NCI-H748 treated with DMSO at 0.1 percent for 48 hours (cell line): ENCODE results near the gene STEAP4.

Source experiments
- DNase-seq: peaks from one replicate; lab custom pipeline; 2025; lab: John Stamatoyannopoulos, UW

The STEAP4 gene

DNA sequence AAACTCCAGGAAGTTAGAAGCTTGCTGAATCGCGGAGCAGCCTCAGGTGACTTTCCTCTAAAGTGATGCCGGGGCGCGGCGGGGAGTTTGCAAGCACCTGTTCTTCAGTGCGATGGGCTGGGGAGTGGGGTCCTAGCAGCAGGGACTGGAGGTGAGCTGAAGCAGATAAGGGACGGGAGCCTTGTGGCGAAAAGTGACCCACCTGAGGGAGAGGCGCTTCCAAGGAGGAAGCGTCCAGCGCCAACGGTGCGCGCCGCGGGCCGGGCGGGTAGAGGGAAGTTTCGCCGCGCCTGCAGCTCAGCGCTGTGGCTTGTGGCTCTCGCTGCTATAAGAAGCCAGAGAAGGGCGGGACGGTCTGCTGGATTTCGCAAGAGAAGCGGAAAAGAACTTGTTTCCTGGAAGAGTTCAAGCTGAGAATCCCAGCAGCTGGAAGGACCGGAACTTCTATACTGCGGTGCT, at the start of gene STEAP4:
Gene STEAP4, minus strand, starts transcription at position 305 of the 459 bp plus-strand sequence. CDS start 22,625 bp downstream, outside the sequence.
- DNase-seq = no peak

DNA sequence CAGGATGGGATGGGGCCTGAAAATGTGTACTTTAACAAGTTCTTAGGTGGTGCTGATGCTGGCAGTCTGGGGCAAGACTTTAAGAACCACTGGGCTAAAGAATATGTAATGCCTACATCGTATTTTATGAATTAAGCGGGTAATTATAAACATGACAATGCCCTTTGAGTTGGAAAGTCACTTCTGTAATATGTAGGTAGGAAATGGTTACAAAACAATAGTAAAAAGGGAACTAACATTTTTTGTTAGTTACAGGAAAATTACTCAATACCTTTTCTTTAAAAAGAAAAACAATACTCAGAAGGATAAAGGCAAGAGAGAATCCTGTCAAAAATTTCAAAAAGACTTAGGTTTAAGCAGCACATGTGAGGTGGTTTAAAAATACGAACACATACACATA, 48.3 kb upstream of the STEAP4 start:
- DNase-seq = no peak

DNA sequence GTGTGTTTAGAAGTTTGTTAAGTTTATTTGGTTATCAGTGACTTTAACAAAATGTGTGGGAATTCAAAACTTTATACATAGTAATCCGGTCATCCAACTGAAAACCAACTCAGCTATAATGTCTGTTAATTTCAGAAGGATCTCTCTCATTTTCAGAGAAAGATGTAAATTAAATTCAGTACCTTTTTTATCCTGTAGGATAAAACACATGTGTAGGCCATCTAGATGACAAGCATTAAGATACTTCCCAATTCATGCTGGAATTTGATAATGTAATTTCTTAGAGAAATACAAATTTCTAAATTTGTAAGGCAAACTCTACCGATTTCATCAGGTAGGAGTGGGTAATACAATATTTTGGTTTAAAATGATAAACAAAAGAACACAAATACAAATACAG, 43.4 kb upstream of the STEAP4 start:
- no peak for DNase-seq

DNA sequence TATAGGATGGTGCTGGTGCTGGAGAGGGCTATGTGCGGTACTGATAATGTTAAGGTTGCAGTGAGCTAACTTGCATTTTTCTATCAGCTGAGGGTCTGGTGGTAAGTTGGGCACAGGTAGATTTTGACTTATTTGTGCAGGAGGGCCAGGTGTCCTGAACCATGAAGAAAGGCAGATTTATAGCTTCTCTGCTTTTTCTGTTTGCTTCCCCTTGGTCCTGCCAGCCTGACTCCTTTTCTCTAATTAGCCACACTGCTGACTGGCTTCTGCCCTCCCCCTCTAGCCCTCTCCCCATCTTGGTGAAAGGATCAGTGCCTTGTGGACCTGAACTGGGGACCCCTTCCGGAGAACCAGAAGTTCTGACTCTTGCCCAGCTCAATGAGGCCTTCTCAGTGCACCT, 40.8 kb upstream of the STEAP4 start:
- DNase-seq = no peak

DNA sequence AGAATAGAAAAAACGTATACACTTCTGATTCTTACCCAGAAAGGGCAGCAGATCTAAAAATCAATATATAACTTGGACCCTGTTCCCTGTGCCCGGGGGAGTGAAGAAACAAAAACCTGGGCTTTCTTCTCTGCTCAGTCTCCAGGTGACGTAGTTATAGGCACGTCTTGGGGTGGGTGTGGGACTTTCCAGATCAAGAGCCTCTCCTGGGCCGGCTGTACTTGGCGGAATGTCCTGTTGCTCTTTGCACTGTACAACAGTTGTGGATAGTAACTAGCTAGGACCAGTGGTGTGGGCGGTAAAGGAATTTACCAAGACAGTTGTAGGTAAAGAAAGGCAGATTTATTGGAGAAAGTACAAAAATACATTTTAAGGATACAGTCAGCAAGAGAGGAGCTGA, 40.4 kb upstream of the STEAP4 start:
- no peak for DNase-seq

DNA sequence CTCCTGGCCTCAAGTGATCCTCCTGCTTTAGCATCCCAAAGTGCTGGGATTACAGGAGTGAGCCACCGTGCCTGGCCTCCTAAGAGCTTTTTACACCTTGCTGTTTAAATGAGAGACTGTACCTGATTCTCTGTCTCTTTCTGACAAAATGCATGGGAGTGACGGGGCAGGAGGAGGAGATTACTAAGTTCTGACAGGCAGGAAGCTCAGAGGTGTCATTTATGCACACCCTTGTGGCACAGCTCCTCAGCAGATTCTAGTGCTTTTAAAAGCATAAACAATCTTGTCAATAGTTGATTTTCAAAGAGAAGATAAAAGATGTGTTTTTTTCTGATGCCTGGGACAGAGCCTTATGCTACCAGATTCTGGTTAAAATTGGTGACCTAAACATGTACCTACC, 39.7 kb upstream of the STEAP4 start:
- no peak for DNase-seq

DNA sequence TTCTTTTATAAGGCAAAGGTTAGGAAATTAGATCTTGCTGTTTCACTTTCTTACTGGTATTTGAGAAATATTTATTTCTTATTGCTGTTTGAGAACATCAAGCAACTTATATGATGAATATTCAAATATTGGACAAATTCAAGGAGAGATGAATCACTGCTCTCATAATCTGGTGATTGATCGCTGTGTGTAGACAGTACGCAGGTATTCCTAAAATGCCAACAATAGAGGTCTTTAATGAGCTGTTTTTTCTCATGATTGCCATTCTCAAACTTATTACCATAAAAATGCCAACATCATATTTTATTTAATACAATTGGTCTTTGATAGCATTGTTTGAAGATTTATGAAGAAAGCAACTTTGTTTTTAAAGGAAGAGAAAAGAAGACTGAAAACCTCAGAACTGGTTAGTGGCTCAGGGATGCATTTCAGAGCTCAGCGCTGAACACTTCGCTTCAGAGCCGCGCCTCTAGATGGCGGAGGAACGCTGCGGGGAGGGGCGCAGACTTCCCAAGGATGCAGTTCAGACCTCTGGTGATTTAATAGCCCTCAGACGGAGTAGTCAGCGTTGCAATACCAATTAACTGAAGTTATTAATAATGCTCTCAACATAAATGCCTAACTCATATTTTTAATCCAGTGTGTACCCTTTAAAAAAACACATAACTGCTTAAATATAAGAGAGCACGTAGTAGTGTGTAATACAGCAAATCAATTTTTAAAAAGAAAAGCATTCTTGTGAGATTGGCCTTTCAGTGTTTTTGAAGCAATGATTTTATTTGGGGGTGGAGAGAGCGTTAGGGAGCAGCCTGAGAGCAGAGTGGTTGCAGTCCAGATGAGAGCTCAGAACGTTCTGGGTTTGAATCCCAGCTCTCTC, 38.5 kb upstream of the STEAP4 start:
- peak; percentile 40 for DNase-seq

DNA sequence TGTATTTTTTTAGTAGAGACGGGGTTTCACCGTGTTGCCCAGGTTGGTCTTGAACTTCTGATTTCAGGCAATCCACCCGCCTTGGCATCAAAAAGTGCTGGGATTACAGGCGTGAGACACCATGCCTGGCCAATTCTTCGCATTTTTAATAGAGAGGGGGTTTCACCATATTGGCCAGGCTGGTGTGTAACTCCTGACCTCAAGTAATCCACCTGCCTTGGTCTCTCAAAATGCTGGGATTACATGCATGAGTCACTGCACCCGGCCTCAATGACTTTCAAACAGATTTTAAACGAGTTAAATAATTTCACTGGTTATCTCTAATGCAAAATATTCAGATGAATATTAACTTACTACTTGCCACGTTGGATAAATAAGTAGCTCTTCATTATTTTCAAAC, 37.6 kb upstream of the STEAP4 start:
- no peak for DNase-seq

DNA sequence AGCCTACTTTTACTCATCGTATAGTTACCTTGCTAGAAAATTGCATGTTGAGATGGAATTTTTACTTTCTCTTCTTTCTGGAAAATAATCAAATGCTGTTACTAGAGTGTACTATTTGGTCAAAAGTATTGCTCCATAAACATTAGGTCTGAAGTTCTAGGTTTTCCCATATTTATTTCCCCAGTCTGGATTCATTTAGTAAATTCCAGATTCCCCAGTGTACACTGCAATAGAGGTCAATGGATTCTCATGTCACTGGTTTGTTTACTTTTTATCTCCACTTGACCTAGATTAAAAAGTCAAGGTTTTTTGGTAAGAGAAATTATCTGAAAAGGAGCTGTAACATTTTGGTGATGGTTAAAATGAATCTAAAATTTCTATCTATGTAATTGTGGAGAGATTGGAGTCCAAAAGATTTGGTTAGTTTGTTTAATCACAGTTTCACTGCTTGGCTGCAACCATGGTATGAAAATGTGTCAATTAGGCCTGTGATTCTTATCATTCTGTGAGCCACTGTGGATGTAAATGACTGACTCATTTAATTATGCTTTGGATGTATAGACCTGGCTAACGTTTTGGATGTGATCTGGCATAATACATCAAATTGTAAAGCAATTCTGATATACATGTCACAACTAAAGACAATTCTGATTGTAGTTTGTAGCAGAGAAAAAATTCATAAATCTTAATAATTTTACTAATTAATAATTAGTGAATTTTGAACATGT, 32.7 kb upstream of the STEAP4 start:
- no peak for DNase-seq

DNA sequence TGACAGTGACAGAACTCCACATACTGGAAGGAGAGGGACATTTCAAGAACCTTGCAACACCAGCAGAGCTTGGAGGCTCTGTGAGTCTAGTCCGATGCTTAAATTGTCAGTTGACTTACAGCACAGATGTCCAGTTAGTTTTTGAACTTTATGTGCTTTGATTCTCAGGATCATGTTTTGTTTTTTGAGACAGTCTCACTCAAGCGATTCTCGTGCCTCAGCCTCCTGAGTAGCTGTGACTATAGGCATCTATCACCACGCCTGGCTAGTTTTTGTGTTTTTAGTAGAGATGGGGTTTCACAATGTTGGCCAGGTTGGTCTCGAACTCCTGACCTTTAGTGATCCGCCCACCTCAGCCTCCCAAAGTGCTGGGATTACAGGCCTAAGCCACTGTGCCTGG, 31.8 kb upstream of the STEAP4 start:
- DNase-seq = no peak

DNA sequence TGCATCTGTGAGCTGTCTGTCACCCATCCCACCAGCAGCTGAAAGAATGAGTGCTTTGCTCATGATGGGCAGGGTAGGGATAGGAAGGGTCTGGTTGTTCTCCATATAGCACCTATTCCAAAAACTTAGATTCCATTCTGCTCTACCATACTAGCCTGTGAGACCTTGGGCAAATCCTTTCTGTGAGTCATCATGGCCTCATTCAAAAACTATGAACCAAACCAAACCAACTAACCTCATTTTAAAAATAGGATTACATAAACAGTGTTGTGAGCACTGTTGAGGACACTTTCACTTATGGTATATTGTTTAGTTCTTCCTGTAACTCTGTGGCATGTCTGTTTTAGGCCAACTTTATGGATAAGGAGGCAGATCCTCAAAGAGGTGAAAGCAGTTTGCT, 30.9 kb upstream of the STEAP4 start:
- DNase-seq = no peak

DNA sequence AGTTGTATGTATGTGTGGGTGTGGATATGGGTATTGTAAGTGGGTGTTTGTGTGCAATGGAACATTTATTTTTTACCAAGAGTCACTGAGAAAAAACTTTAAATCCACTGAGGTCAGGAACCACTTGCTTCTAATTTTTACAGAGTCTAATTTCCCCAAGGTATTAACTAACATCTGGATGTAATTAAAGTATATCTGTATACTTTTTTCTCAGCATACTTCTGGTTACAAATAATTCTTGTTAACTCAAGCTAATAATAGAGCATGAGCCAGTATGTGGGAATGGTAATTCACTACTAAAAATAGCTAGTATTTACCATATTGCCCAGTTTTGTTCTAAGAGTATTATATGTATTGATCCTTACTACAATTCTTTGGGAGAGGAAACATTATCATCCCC, 24.6 kb upstream of the STEAP4 start:
- DNase-seq = no peak

DNA sequence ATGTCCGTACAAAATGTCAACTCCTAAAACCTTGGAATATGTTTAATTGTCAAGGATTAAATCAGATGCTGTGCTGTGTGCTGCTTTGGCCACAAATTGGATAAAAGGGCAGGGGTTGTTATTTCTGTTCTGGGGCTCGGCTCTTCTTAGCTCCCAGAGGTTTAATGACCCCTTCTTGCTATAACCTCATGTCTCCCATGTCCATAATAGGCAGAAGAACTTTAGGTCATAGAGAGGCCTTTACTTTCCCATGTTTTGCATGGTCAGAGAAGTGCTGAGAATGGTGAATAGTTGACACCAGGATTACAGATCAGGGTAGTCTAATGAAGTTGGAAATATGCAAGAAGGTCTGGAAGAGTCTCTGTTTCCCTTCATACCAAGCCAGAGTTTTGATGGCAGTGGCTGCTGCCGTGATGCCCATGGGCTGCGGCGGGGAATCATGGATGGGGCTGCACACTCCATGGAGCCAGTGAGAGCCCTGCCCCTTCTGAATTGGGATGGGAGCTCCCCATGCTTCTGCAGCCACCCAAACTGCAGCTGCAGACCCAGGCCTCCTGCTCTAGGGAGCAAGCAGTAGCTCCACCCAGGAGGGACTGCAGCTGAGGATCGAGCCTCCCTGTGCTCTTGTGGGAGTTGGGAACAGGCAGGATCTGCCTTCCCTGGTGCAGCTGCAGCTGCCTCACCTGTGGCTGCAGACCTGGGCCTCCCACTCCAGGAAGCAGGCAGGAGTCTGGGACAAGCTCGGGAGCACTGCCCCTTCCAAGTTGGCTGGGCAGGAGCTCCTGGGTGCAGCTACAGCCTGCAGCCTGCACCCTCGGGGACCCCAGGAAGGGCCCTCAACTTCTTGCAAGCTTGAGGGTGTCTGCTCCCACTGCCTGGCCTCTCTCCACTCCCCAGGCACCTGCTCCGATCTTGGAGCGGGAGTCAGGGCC, 23.1 kb upstream of the STEAP4 start:
- no peak for DNase-seq

DNA sequence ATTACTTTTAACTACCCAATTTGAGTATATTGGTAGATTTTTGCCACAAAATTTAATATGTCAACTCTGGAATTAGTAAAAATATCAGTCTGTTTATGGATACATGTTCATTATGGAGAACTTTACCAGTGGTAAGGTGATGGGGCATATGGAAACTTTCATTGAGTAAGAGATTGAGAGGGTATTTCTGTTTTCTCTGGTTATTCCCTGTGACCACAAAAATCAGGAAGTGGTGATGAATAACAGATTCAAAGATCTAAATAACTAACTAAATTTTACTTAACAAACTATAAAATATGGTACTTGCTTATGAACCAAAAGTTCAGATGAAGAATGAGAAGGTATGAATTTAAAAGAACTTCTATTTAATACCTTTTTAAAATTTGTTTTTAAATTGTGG, 22.1 kb upstream of the STEAP4 start:
- no peak for DNase-seq

DNA sequence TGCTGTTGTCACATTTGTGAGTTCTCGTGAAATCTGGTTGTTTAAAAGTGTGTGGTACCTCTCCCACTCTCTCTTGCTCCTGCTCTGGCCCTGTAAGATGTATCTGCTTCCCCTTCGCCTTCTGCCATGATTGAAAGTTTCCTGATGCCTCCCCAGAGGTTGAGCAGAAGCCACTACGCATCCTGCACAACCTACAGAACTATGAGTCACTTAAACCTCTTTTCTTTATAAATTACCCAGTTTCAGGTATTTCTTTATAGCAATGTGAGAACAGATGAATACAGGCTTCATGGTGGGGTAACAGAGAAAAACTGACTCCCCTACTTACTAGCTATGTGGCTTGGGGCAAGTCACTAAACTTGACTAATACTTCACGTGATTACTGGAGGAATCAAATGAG, 18.0 kb upstream of the STEAP4 start:
- DNase-seq = no peak

DNA sequence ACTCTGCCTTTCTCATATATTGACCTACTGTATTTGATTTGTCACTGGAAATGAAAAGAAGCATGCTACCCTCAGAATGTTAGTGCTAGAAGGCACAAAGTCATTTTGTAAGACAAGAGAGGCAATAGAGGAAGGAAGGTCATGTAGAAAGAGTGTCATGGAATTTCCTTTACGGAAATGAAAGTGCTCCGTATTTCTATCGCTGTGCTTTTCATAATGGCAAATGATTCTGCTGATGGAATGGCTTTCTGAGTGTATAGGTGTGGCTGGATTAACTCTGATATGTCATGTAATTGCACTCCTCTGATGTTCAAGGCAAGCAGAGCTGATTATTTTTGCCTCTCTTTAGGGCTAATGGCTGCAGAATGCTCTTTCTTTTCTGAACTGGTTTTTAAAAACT, 15.5 kb upstream of the STEAP4 start:
- DNase-seq = no peak

DNA sequence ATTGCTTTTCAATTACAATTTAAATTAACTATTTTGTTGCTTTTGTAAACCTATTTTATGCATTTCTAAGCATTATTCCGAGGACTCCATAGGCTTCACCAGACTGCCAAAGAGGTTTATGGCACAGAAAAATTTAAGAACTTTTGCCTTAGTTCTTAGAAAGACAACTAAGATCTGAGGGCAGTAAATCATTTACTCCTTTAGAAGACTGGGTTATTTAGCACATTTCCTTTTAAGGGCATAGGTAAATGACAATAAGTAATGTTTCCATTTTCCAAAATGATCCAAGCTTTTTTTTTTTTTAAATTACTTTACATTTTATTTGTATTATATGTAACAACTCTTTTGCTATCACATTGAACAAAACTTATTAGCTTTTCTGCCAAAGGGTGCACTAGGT, 15.0 kb upstream of the STEAP4 start:
- DNase-seq = no peak

DNA sequence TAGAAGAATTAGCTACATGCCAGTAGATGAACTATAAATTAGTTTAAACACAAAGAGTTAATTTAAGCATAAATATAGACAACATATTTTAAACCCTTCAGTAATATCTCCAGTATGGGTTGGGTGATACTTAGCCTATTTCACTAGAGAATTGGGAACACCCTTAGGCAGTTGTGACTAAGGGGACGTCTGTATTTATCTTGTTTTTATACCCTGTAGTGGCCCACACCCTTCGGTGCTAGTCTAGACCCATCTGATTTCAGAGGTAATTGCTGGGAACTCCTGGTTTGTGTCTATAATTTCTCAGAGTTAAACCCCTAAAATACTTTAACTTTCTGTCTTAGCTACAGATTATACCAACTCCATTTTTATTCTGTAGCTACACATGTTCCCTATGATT, 11.5 kb upstream of the STEAP4 start:
- DNase-seq = no peak

DNA sequence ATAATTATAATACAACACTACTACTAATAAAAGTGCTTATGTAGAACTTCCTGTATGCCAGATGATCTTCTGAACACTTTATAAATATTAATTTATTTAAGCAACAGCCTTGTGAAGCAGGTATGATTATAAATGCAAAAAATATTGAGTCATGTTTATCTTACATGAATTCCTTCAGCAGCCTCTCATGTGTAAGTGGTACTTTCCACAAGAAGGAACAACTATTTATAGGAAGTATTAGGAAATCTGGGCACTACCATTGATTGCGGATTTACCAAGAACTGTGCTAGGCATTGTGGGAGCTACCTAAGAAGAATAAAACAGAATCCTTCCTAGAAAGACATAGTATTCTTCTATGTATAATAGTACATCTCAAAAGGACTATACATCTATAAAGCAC, 10.7 kb upstream of the STEAP4 start:
- no peak for DNase-seq

DNA sequence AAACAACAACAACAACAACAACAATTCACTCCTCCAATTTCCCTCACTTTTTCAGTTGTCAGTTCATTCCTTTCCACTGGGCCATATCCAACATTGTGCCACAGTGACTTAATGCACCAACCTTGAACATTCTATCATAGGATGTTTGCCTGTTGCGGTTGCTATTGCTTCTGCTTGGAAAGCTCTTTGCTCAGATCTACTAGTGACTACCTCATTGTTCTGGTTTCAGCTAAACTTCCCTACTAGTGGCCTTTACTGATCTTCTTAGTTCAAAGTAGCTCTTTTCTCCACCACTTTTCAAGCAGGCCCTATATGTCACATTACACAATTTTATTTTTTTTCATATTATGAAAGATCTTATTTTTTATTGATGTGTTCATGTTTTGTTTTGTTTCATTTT, 9.8 kb upstream of the STEAP4 start:
- no peak for DNase-seq

DNA sequence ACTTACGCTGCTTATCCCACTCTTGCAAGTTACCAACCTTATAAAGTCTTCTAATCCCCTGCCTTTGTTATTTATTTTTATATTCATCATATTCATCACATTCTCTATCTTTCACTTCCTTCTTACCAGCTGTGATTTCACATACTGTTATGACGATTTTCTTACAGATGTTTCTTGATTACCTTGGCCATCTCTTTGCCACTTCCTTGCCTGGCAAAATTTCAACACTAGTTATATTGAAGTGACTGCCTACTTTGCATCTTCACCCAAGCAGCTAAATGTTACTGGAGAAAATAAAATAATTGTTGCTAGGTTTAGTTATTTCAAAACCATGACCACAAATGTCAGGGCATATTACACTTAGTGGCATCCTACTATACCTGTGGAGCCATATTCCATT, 8.8 kb upstream of the STEAP4 start:
- DNase-seq = no peak

DNA sequence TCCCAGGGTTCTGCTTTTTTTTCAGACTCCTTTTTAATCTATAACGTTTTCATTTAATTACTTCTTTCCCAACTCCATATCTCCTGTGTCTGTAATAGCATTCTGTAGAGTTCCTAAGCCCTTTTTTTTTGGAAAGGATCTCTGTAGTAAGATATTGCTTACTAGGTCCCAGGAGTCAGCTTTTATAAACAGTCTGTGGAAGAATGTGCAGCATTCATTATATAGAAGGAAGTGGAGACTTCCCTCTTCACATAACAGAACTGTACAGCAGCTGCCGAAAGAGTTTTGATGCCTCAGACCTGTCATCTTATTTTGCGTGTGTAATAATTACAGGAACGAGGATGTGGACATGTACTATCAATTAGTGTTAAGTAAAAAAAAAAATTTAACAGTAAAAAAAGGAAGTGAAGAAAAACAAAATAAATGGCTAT, 7.4 kb upstream of the STEAP4 start:
- no peak for DNase-seq
